ENCODE results near the gene MICALL1. TPM values are rescaled to one million over a fixed set of nuclear protein-coding genes. Genes with fewer than 3 reads are reported as not detected.

Gene MICALL1
- total and polyA plus RNA-seq, 2 of the 4 experiments (the other 2 are of a cell fraction), result 12.4 to 22.3 TPM

DNA sequence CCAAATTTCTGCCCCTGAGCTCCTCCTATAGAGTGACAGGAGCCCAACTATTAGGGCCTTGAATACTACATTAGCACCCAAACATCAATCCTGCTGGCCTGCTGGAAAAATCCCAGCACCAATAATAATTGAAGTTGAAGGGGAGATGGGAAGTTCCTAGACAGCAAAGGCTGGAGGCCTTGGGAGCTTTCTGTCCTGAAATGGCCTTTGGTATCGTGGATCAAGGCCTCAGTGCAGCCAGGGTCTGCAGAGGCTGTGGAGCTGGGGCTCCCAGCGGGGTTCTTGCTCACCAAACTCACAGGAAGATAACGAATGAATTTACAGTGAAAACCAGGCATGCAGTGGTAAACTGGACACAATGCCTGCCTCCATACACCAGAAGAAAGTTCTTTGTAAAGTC, 9.2 kb upstream of the MICALL1 start:
- Histone ChIP-seq H3K4me3 (ENCODE audit: insufficient read depth, low read depth, low read length) (no peak overlapping the region), H3K4ac (ENCODE audit: low read depth, low read length) (no peak overlapping the region; the same call in 1 of the 2 replicates), H4K91ac (ENCODE audit: insufficient read depth, low read depth, low read length) (no peak overlapping the region), H3K27me3 (ENCODE audit: control insufficient read depth, insufficient read depth, low read length) (no peaks in the 10 kb centered on the region), H3K27ac (ENCODE audit: insufficient read depth, low read length) (no peak overlapping the region), H3K9me3 (ENCODE audit: control insufficient read depth, insufficient read depth, low read length) (no peaks in the 10 kb centered on the region), H4K8ac (ENCODE audit: low read depth in 2 of 2, low read length in 2 of 2) (peak overlapping the region in 1 of 2 experiments; percentile 1; a peak in 1 of 4 replicates), H3K9me1 (ENCODE audit: insufficient read depth, low read length) (no peaks in the 10 kb centered on the region), H3K79me1 (ENCODE audit: low read depth in 1 of 2, low read length in 2 of 2) (0 out of 4 replicates have a peak, but pooled peaks cover 0 to 11% of the 10 kb centered on the region in 2 experiments), H3K56ac (ENCODE audit: extremely low read depth, insufficient read depth, low read length) (no peak overlapping the region), H2BK20ac (ENCODE audit: low read depth, low read length) (no peak overlapping the region), H4K5ac (ENCODE audit: low read depth, low read length) (no peak overlapping the region), H3K4me1 (ENCODE audit: control insufficient read depth, insufficient read depth, low read length) (peaks cover 24% of the 10 kb centered on the region), H4K20me1 (ENCODE audit: insufficient read depth, low read length) (0 out of 2 replicates have a peak, but pooled peaks cover 2% of the 10 kb centered on the region), H2BK120ac (ENCODE audit: low read depth, low read length) (no peak overlapping the region), H3K9ac (ENCODE audit: low read depth, low read length) (no peak overlapping the region), H3K14ac (replicated peaks; ENCODE audit: low read depth, low read length) (no peak overlapping the region), H2BK15ac (ENCODE audit: low read depth, low read length) (no peak overlapping the region), H2AFZ (replicated peaks; ENCODE audit: low read length, poor library complexity) (no peak overlapping the region), H2BK5ac (ENCODE audit: low read depth, low read length, poor library complexity, severe bottlenecking) (no peak overlapping the region), H2AK9ac (replicated peaks; ENCODE audit: low read depth, low read length, poor library complexity) (no peak overlapping the region), H2AK5ac (ENCODE audit: low read depth, low read length) (no peak overlapping the region), H3K18ac (ENCODE audit: low read depth, low read length) (no peak overlapping the region), H3K36me3 (ENCODE audit: control insufficient read depth, insufficient read depth, low read length) (peaks cover 3% of the 10 kb centered on the region; the same call in 1 of the 2 replicates), H3K4me2 (ENCODE audit: low read depth, low read length) (no peak overlapping the region), H3K23ac (ENCODE audit: low read depth, low read length) (no peak overlapping the region)
- no peak for ATAC-seq (ENCODE audit: low read depth)
- no CpG with 5 or more reads among the region's 3 CpGs for WGBS, 2 experiments (ENCODE audit: extremely low coverage in 2 of 2, insufficient read length in 1 of 2)
- ChIA-PET POLR2A (ENCODE audit: unreplicated experiment) (no interaction called here), CTCF (interaction anchor here (1.0 to 1.5 kb wide), 2 partner anchors 9 to 33 kb away, joined by 3 to 6 read pairs; no protein-coding TSS in a partner anchor)
- DNase-seq, result no peak
- dilution Hi-C loops (cut with HindIII; ENCODE audit: low sequenced_read_pairs, unreplicated experiment) (no loop called here), intact Hi-C loops (cut with micrococcal nuclease) (no loop called here), in situ Hi-C loops (cut with MboI; ENCODE audit: low sequenced_read_pairs) (no loop called here)
- TF ChIP-seq MAZ (IDR thresholded peaks at IDR 0.05; ENCODE audit: borderline replicate concordance, low read depth, low read length), result no peak
- TF ChIP-seq RAD21 (IDR thresholded peaks at IDR 0.05; ENCODE audit: low read length), result no peak
- TF ChIP-seq RCOR1 (IDR thresholded peaks at IDR 0.05; ENCODE audit: insufficient replicate concordance, low read length), result no peak
- no peak for TF ChIP-seq POLR2A (IDR thresholded peaks at IDR 0.05; ENCODE audit: low read depth, low read length)
- TF ChIP-seq, protein P1, sequence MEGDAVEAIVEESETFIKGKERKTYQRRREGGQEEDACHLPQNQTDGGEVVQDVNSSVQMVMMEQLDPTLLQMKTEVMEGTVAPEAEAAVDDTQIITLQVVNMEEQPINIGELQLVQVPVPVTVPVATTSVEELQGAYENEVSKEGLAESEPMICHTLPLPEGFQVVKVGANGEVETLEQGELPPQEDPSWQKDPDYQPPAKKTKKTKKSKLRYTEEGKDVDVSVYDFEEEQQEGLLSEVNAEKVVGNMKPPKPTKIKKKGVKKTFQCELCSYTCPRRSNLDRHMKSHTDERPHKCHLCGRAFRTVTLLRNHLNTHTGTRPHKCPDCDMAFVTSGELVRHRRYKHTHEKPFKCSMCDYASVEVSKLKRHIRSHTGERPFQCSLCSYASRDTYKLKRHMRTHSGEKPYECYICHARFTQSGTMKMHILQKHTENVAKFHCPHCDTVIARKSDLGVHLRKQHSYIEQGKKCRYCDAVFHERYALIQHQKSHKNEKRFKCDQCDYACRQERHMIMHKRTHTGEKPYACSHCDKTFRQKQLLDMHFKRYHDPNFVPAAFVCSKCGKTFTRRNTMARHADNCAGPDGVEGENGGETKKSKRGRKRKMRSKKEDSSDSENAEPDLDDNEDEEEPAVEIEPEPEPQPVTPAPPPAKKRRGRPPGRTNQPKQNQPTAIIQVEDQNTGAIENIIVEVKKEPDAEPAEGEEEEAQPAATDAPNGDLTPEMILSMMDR (conservative IDR thresholded peaks at IDR 0.05; ENCODE audit: low read depth, low read length), result no peak
- TF ChIP-seq SMC3 (IDR thresholded peaks at IDR 0.05; ENCODE audit: low read depth, low read length), result no peak
- TF ChIP-seq BHLHE40 (IDR thresholded peaks at IDR 0.05; ENCODE audit: low read depth, low read length), result no peak
- no peak for TF ChIP-seq NFE2L2 (IDR thresholded peaks at IDR 0.05; ENCODE audit: low read depth, low read length)
- TF ChIP-seq CEBPB (IDR thresholded peaks at IDR 0.05; ENCODE audit: low read depth, low read length), result no peak
- BruUV-seq (replicated peaks), result no TSS peak
